GM18498 (cell line): Measurements from ENCODE around the gene TRIOBP.

Source experiments
- ATAC-seq: cut with Tn5 transposase; IDR thresholded peaks from one replicate; pipeline ENCODE4 v1.9.1; 2021; ENCODE audit warnings: mild to moderate bottlenecking, moderate library complexity; ENCODE audit not compliant: unreplicated experiment

TRIOBP gene

DNA sequence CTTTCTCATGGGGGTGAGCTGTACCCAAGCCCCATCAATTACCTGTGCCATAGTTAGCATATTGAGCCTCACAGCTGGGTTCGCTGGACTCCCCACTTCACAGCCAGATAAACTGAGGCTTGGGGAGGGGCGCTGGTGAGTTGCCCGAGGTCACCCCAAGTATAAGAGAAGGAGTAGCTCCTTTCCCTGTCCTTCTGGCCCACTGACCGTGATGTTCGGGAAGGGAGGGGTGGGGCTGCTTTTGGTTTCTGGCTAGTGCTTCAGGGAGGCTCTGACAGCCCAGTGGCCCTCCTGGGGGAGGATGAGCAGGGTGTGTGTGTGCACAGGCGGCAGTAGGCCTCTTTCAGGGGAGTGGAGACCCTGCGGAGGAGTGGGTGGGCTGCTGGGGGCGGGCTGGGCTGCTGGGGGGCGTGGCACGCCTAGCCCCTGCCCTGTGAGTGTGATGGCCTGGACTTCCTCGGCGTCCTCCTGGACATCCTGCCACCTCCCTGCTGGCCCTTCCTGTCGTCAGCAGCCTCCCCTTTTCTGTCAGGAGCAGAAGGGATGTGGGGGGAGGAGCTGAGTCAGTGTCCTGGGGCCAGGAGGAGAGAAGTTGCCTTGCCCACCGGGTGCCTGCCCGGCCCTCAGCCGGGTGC, 50.3 kb downstream of the TRIOBP start:
- no peak for ATAC-seq

DNA sequence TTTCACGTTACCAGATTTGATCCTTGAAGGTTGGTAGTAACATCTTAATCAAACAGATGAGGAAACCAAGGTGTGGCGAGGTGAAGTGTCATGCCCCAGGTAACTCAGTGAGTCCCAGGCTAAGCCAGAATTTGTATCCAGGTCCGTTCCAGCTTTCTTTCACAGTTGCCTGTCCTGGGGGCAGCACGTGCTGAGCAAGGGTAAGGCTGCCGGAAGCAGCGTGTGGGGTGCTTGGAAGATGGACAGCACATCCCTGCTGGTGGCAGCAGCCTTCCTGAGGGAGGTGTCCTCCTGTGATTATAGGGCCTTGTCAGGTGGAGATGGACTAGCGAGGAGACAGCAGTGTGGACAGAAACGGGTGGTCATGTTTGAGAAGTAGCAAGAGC, 50.9 kb downstream of the TRIOBP start:
- no peak for ATAC-seq

DNA sequence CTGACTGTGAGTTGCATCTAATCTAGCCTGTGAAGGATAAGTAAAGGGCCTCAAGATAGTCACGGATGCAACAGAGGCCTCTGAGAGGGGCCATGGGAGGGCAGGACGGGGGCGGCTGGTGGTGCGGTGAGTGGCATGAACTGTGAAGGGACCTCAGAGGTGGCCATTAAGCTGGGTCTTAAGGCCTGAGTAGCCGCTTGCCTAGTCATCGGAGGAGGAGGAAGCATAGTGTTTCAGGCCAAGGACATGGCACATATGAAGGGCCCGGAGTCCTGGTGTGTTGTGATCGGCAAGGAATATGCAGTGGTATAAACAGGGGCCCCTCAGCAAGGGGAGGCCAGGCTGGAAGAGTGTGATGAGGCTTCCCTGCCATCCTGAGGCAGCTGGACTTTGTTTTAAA, 51.8 kb downstream of the TRIOBP start:
- ATAC-seq, result no peak

DNA sequence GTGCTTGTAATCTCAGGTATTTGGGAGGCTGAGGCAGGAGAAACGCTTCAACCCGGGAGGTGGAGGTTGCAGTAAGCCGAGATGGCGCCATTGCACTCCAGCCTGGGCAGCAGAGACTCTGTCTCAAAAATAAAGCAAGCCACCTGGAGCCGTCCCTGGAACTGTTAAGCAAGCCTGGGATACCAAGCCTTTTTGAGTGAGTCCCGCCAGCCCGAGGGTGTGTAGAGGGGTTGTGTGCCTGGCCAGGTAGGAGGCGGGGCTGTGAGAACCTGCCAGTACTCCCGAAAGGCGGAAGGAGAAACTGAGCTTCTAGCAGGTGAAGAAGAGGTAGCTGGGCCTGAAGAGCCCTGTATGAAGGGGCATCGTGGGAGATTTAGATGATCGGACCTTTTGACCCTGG, 52.4 kb downstream of the TRIOBP start:
- ATAC-seq, result no peak

DNA sequence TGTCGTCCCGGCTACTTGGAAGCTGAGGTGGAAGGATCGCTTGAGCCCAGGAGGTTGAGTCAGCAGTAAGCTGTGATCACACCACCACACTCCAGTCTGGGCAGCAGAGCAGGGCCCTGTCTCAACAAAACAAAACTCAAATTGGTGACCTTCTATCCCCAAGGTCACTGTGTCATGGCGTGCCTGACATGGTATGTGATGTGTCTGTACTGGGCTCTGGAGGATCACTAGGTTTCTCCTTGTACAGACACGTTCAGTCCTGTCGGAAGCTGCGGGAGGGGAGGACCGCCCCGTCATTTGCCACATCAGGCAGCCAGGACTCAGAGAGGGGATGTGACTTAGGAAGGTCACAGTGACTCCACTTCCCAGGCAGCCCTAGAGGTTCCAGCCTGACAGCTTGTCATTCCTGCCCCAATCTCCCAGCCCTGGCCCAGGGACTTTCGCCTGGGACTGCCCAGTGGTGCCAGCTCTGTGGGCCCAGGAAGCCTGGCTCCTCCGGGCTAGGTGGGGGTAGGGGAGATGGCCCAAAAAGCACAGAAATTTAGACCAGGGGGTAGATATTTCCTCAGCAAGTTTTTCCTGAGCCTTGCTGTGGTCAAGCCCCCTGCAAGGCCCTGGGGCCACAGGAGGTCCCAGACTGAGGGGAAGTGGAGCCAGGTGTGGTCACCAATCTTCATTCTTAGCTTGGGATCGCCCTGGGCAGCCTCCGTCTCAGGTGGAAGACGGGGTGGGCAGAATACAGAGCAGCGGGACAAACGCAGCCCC, 53.2 kb downstream of the TRIOBP start:
- no peak for ATAC-seq

DNA sequence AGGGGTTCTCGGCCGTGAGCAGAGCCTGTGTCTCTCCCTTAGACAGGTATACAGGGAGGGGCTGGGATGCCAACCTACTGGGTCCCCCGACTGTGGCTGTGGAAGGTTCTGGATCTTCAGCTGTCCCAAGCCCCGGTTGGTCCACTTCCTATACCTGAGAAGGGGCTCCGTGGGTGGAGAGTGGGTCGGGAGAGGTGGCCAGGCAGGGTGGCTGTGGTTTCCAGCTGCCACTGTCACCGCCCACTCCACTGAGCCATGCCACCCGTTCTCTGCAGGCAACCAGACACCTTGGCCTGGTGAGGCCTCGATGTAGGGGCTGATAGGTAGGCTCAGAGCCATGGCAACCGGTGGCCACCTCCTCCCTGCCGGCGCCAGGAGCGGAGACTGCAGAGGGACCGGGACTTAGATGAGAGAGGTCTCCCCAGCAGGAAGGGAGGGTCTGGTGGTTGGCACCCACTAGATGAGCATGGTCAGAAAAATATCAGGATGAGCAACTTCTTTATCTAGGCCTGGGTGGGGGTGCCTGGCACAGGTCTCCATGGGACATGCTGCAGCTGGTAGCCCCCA, 53.8 kb downstream of the TRIOBP start:
- no peak for ATAC-seq

DNA sequence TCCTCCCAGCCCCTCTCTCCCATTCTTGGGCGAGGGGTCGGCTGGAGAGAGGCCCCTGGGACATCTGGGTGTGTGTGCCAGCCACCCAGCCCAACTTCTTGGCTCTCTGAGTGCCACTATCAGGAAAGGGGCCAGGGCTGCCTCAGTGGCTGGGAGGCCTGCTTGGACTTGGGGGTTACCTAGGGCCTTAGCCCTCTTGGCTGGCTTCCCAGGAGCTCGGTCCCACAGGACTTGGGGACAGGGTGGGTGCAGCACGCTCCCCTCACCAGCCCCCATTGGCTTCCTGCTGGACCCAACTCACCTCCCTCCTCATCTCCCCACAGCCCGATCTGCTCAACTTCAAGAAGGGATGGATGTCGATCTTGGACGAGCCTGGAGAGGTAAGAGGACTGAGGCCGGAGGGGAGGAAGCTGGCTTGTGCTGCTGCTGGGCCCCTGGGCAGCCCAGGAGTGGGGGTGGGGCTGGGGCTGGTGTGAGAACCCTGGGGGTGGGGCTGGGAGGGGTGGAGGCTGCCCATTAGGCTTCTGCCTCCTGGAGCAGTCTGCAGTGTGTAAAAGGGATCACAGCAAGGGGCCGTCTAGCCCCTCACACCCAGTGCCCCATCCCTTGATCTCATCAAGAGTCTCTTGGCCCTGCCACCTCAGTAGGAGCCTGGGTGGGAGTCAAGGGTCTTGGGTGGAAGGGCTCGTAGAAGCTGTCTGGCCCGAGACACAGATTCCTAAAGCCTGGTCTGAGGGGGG, 54.8 kb downstream of the TRIOBP start:
- no peak for ATAC-seq

DNA sequence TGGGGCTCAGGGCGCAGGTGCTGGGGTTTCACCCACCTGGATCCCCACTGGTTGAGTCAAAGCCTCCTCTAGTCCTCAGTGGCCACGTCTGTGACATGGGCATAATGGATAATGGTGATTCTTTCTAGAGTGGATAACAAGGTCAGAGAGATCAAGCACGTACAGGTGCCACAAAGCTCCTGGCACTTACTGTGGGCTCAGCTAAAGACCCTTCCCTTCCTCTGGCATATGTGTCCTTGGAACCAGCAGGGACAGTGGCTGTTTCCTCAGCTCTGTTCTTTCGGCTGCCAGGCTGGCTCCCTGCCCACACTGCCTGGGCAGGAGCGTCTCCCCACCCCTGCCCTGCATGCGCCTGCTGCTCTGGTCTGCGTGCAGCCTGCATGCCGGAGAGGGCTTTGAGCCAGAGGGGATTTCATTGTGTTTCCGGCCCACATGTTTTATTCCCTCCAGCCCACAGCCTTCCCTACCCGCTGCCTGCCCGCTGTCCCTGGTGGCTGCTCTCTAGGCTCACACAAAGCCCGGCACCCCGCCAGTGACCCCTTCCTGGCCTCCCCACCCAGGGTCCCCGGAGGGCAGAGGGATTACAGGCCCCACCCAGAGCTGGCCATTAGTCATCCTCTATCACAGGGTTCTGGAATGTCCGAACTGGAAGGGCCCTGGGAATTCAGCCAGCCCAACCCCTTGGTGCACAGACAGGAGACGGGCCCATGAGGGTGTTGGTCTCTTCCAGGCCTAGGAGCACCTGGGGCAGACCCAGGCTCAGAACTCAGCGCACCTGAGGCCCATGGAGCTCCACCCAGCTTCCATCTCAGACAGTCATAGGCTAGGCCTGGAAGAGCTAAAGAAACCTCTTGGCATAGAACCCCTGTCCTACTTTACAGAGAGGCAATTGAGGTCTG, 55.6 kb downstream of the TRIOBP start:
- no peak for ATAC-seq

DNA sequence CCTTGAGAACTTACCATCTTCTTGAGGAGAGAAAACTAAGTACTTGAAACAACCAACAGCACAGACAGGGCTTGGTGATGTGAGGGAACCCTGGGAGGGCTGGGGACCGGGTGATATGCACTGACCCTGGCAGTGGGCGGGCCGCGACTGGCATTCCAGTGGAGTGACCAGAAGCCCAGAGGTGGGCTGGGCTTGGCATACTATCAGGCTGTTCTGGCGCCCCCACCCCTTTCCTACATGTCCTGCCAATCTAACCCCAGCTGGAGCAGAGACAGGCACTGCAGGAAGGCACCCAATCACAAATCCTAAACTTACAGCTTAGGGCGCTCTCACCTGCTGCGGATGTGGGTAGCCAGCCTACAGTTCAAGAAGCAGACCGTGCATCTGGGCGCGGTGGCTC, 56.9 kb downstream of the TRIOBP start:
- ATAC-seq, result no peak

DNA sequence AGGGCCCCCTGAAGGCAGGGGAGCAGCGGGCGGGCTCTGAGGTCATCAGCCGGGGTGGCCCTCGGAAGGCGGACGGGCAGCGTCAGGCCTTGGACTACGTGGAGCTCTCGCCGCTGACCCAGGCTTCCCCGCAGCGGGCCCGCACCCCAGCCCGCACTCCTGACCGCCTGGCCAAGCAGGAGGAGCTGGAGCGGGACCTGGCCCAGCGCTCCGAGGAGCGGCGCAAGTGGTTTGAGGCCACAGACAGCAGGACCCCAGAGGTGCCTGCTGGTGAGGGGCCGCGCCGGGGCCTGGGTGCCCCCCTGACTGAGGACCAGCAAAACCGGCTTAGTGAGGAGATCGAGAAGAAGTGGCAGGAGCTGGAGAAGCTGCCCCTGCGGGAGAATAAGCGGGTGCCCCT, 60.8 kb downstream of the TRIOBP start:
- no peak for ATAC-seq

DNA sequence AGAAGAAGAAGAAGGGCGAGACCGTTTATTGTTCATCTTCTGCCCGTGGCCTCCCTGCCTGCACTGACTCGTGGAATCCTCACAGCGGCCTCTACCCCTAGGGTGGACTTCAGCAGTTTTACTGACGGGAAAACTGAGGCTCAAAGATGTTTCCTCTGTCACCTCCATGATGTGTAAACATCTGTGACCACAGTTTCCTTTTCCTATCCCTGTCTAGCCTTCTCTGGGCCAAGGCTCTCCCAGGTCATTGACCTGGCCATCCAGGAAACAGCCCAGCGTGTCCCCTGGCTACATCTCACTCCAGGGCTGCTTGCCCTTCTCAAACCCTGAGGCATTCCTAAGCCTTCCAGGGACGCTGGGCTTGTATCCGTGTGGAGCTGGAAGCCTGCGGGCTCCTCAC, 61.8 kb downstream of the TRIOBP start:
- no peak for ATAC-seq

DNA sequence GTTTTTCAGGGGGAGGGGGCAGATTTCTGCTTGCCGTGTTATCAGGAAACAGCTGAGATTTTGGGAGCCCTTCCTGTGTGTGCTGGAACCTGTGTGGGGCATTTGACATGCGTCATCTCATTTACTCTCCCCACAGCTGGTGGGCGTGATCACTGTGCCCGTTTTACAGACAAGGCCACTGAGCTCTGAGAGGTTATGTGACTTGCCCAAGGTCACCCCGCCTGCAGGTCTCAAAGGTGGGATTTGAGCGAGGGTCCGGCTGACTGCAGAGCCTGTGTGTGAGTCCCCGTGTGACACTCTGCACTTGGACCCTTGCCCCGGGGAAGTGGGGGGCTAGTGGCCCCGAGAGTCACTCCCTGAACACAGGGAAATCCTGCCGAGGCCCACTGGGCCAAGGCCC, 62.4 kb downstream of the TRIOBP start:
- no peak for ATAC-seq

DNA sequence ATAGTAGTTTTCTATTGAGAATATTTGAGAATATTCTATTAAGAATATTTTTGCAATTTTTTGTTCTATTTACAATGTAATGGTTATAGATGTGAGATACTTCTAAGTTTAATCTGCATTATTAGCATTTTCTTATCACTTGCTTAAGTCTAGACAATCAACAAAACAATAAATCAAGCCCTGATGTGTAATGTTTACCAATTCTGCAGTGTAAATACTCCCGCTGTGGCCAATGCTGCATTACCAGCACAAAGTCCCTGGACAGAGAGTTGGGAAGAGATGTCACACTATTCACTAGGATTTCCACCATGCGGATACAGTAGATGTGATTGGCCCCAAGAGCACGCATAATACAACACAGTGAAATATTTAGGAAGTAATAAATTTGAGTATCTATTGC, 63.3 kb downstream of the TRIOBP start:
- ATAC-seq, result no peak

DNA sequence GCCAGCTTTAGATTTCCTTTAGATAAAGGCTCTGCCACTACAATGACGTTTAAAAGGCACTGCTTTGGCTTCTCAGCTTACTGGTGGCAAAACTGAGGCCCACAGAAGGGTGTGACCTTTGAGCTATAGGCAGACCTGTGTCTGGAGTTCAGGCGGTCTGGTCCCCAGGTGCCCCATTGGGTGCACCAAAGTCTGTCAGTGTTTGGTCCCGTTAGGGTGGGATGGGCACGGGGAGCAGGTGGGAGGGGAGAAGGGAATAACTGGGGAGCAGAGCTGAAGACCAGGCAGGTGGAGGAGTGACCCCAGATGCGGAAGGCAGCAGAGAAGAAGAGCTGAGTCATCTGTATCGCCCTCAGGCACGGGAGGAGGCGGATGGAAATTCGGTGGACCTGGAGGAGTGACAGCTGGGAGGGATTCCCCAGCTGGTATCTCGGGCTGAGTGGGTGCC, 65.6 kb downstream of the TRIOBP start:
- no peak for ATAC-seq

DNA sequence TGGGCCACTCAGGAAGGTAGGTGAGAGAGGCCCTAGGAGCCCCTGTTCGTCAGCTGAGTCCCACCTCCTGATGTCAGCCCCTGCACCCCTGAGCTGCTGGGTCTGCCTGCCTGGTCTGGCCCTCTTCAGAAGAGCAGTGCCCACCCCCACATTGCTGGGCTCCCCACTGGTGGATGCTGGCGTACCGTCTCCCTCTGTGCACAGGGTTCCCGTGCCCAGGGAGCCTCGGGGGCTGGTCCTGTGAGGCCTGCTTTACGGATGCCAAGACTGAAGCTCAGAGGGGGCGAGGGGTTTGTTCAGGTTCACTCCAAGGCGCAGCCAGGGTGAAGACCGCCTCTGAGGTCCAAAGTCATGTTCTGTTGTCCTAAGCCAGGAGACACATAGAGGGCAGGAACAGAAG, 66.2 kb downstream of the TRIOBP start:
- ATAC-seq, result no peak

DNA sequence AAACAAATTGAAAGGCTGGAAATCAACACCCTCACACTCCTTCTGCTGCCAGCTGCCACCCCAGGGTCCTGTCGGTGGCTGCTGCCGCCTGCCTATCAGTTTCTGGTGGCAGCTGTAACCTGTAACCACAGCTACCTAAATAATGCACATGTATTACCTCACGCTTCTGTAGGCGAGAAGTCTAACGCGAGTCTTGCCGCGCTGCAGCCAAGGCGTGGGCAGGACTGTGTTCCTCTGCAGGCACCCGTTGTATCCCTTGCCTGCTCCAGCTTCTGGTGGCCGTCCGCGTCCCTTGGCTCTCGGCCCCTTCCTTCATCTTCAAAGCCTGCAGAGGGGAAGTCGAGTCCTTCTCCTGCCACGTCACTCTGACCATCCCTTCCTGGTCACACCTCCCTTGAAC, 66.8 kb downstream of the TRIOBP start:
- no peak for ATAC-seq

DNA sequence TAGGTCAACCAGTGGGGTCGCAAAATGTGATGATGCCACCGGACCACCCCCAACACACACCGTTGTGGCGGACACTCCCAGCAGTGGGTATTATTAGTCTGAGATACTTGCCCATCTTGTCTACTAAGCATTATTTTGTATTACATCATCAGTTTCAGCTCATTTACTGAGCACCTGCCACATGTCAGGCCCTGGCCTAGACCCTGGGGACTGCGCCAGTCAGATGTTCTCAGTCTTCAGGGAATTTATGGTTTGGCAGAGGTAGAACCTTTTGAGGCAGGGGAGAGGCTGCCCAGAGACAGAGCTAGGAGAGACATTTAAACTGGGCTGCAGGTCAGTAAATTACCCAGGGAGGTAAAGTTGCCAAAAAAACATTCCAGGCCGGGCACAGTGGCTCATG, 67.8 kb downstream of the TRIOBP start:
- ATAC-seq, result no peak

DNA sequence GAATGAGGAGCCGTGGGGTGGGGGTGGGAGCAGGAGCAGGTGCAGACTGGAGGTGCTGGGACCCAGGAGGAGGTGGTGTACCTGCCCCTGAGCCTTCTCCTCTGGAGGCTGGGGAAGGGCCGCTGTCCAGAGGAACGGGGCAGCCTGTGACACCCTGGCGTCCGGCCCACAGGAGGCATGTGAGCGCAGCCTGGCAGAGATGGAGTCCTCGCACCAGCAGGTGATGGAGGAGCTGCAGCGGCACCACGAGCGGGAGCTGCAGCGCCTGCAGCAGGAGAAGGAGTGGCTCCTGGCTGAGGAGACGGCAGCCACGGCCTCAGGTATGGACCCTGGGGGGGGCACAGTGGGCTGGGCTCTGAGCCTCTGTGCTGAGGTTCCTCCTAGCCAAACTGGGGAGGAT, 68.7 kb downstream of the TRIOBP start:
- ATAC-seq, result no peak

DNA sequence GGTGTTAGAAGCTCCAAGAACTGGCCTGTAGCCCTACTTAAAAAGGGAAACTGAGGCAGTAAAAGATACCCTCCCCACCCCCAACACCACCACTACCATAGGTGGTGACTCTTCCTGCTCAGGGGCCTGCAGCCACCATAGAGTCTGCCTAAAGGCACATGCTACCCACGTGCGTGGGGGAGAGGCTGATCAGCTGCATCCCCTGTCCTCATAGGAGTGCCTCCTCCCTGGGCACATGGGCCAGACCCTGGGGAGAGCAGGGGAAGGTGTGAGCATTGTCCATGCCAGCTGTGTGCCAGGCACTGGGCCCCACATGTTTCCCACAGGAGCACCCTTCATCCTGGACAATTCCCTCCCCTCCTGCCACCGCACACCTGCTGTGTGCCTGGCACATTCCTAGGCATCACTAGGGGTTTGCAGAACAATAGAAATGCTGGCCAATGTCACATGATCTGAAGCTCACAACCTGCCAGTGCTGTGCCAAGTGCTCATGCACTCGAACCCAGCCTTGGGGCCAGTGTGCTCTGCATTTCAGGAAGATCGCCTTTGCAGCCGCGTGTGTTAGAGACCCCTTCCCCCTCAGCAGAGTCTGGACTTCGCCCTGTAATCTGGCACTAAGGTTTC, 69.2 kb downstream of the TRIOBP start:
- no peak for ATAC-seq

DNA sequence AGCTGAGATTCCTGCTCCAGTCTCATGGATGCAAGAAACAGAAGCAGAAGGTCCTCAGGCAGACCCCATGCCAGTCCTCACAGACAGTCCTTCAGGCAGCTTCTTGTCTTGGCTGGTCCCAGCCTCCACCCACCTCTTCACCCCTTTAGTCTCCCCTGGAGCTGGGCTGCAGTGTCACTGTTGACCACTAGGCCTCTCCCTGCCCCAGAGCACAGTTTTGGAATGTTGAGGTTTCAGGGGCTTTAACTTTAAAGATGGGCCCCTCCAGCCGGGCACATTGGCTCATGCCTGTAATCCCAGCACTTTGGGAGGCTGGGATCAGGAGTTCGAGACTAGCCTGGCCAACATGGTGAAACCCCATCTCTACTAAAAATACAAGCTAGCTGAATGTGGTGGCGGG, 71.4 kb downstream of the TRIOBP start:
- ATAC-seq, result no peak
